Measurements from ENCODE around the gene RNF32. TPM values are rescaled to one million over a fixed set of nuclear protein-coding genes. Genes with fewer than 3 reads are reported as not detected.
"Not testable (repeated sequence)": the region's sequence is repeated elsewhere in the genome, so short reads cannot be mapped to it uniquely, and the experiment has no call there.

RNF32 gene
- total RNA-seq, 1 experiment from 2014 or later = 5.2 TPM

- H3K36me3 ChIP-seq = no peaks in the 10 kb centered on the region
- H3K4me3 ChIP-seq = no peak overlapping the region
- DNase-seq = no peak
- no peaks in the 10 kb centered on the region for H3K9me3 ChIP-seq
- no peaks in the 10 kb centered on the region for H3K27me3 ChIP-seq
Observed at GRCh38 chr7:156629873-156630272, 10.7 kb upstream of the RNF32 start.

- no peak for DNase-seq
- no peaks in the 10 kb centered on the region for H3K36me3 ChIP-seq
- H3K27me3 ChIP-seq = no peaks in the 10 kb centered on the region
- no peaks in the 10 kb centered on the region for H3K9me3 ChIP-seq
- no peak overlapping the region for H3K4me3 ChIP-seq
Observed at GRCh38 chr7:156634117-156634516, 6.5 kb upstream of the RNF32 start.

- DNase-seq = no peak
- H3K27me3 ChIP-seq = no peaks in the 10 kb centered on the region
- H3K36me3 ChIP-seq = no peaks in the 10 kb centered on the region
- H3K9me3 ChIP-seq = no peaks in the 10 kb centered on the region
- no peak overlapping the region for H3K4me3 ChIP-seq
Observed at GRCh38 chr7:156635529-156636385, 4.8 kb upstream of the RNF32 start.

GRCh38 chr7:156637093-156637492 is 3.5 kb upstream of the RNF32 start:
- not testable (repeated sequence) for DNase-seq, H3K36me3 ChIP-seq, H3K27me3 ChIP-seq, H3K4me3 ChIP-seq, H3K9me3 ChIP-seq

GRCh38 chr7:156638443-156639077 is 2.0 kb upstream of the RNF32 start:
- H3K4me3 ChIP-seq = no peak overlapping the region; the same call in 1 of the 2 replicates

GRCh38 chr7:156639426-156640256 is 933 bp upstream of the RNF32 start:
- Histone ChIP-seq H3K36me3 (no peaks in the 10 kb centered on the region), H3K4me3 (peak overlapping the region; percentile 86), H3K9me3 (no peaks in the 10 kb centered on the region), H3K27me3 (no peaks in the 10 kb centered on the region)
- peak; percentile 17 for DNase-seq

More at GRCh38 chr7:156638443-156639077, 2.0 kb upstream of the RNF32 start:
- no peaks in the 10 kb centered on the region for H3K9me3 ChIP-seq
- H3K36me3 ChIP-seq = no peaks in the 10 kb centered on the region
- DNase-seq = no peak
- H3K27me3 ChIP-seq = no peaks in the 10 kb centered on the region

GRCh38 chr7:156640949-156641485 is 443 bp downstream of the RNF32 start:
- Histone ChIP-seq H3K36me3 (no peaks in the 10 kb centered on the region), H3K4me3 (peak overlapping the region; percentile 86), H3K9me3 (no peaks in the 10 kb centered on the region), H3K27me3 (no peaks in the 10 kb centered on the region)
- peak; percentile 48 for DNase-seq

GRCh38 chr7:156642306-156643045 is 1.9 kb downstream of the RNF32 start:
- no peak for DNase-seq
- Histone ChIP-seq H3K9me3 (no peaks in the 10 kb centered on the region), H3K4me3 (no peak overlapping the region), H3K36me3 (no peaks in the 10 kb centered on the region), H3K27me3 (no peaks in the 10 kb centered on the region)

- not testable (repeated sequence) for H3K4me3 ChIP-seq, H3K27me3 ChIP-seq, H3K36me3 ChIP-seq, H3K9me3 ChIP-seq, DNase-seq
Observed at GRCh38 chr7:156647330-156647729, 6.8 kb downstream of the RNF32 start.

- no peak for DNase-seq
- H3K27me3 ChIP-seq = no peaks in the 10 kb centered on the region
- H3K9me3 ChIP-seq = no peaks in the 10 kb centered on the region
- H3K4me3 ChIP-seq = no peak overlapping the region
- no peaks in the 10 kb centered on the region for H3K36me3 ChIP-seq
Observed at GRCh38 chr7:156650042-156650441, 9.5 kb downstream of the RNF32 start.

GRCh38 chr7:156651474-156651873 is 10.9 kb downstream of the RNF32 start:
- H3K9me3 ChIP-seq = no peaks in the 10 kb centered on the region
- H3K27me3 ChIP-seq = no peaks in the 10 kb centered on the region
- H3K4me3 ChIP-seq = no peak overlapping the region
- H3K36me3 ChIP-seq = no peaks in the 10 kb centered on the region
- no peak for DNase-seq

- no peaks in the 10 kb centered on the region for H3K9me3 ChIP-seq
- H3K36me3 ChIP-seq = no peaks in the 10 kb centered on the region
- no peak for DNase-seq
- no peak overlapping the region for H3K4me3 ChIP-seq
- no peaks in the 10 kb centered on the region for H3K27me3 ChIP-seq
Observed at GRCh38 chr7:156652886-156653568, 12.5 kb downstream of the RNF32 start.

- no peak for DNase-seq
- H3K9me3 ChIP-seq = no peaks in the 10 kb centered on the region
- no peak overlapping the region for H3K4me3 ChIP-seq
- H3K36me3 ChIP-seq = no peaks in the 10 kb centered on the region
- H3K27me3 ChIP-seq = no peaks in the 10 kb centered on the region
Observed at GRCh38 chr7:156654511-156655234, 14.1 kb downstream of the RNF32 start.

- Histone ChIP-seq H3K9me3 (no peaks in the 10 kb centered on the region), H3K4me3 (no peak overlapping the region), H3K27me3 (no peaks in the 10 kb centered on the region), H3K36me3 (no peaks in the 10 kb centered on the region)
- DNase-seq = no peak
Observed at GRCh38 chr7:156655251-156655650, 14.7 kb downstream of the RNF32 start.

GRCh38 chr7:156655983-156656382 is 15.4 kb downstream of the RNF32 start:
- H3K4me3 ChIP-seq = no peak overlapping the region
- no peaks in the 10 kb centered on the region for H3K36me3 ChIP-seq
- H3K27me3 ChIP-seq = no peaks in the 10 kb centered on the region

More at GRCh38 chr7:156655983-156656382, 15.4 kb downstream of the RNF32 start:
- no peak for DNase-seq
- H3K9me3 ChIP-seq = no peaks in the 10 kb centered on the region
